Glomerular endothelial cell (primary cell): ENCODE results near the gene DNAJB13. TPM values are rescaled to one million over a fixed set of nuclear protein-coding genes. Genes with fewer than 3 reads are reported as not detected.
"Not testable (repeated sequence)": the region's sequence is repeated elsewhere in the genome, so short reads cannot be mapped to it uniquely, and the experiment has no call there.

Source experiments
- DNase-seq: peaks from one replicate; pipeline ENCODE4 v3.0.0-alpha.2; 2011; ENCODE audit warnings: low read depth, low spot score; ENCODE audit errors: extremely low read depth
- total RNA-seq: library from RNA; depleted of rRNA; stranded (reverse); fragments of >200 nt; gene quantifications from 2 replicates; pipeline ENCODE4 v1.2.3, GENCODE V29; 2015

The DNAJB13 gene
- total RNA-seq, 1 donor from 2014 or later = not detected

- DNase-seq = no peak
These were observed 25.8 kb downstream of the DNAJB13 start for GRCh38 chr11:73976451-73977151.

DNA sequence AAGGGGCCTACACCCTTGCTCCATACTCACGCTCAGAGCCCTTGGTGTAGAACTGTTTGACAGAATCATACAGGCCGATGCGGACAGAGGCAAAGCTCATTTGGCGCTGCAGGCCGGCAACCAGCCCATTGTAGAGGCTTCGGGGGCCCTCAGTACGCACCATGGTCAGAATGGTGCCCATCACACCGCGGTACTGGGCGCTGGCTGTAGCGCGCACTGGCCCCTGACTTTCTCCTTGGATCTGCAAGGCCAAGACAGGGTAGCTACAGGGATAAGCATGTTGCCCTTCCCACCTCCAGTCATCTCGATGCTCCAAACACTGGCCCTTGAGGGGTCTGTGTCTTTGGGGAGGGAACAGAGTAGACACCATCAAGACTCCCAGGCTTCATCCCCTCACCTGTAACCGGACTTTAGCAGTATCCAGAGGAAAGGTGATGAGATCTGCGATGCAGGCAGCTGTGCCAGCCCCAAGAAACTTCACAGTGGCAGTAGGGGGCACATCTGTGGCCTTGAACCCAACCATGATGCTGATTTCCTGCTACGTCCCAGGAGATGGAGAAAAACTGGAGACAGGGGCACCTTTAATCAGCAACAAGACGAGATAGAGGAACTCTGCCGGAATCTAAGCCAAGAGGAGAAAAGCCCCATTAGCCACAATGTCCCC is 27.2 kb downstream of the DNAJB13 start:
- DNase-seq = no peak

DNA sequence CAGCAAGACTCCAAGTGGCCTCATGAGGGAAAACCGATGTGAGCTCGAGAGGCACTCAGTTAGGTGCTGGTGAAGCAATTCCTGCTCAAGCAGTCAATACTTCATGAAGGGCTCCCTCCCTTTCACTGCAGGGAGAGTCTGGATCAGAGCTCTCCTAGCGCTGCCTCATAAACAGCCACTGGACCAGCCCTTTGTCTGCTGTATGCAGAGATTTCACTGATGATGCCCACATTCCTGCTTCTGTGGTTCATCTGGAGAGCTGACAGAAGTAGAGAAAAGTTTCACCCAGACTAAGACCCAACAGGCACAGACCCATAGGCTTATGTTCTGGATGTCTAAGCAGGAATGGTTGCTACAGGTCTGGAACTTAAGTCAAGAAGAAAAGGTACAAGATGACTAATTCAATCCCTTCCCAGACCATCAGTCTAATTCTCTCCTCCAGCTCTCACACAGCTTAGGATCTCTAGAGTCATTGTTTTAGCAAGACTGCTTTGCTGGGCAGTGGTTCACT is 27.8 kb downstream of the DNAJB13 start:
- DNase-seq = no peak

DNA sequence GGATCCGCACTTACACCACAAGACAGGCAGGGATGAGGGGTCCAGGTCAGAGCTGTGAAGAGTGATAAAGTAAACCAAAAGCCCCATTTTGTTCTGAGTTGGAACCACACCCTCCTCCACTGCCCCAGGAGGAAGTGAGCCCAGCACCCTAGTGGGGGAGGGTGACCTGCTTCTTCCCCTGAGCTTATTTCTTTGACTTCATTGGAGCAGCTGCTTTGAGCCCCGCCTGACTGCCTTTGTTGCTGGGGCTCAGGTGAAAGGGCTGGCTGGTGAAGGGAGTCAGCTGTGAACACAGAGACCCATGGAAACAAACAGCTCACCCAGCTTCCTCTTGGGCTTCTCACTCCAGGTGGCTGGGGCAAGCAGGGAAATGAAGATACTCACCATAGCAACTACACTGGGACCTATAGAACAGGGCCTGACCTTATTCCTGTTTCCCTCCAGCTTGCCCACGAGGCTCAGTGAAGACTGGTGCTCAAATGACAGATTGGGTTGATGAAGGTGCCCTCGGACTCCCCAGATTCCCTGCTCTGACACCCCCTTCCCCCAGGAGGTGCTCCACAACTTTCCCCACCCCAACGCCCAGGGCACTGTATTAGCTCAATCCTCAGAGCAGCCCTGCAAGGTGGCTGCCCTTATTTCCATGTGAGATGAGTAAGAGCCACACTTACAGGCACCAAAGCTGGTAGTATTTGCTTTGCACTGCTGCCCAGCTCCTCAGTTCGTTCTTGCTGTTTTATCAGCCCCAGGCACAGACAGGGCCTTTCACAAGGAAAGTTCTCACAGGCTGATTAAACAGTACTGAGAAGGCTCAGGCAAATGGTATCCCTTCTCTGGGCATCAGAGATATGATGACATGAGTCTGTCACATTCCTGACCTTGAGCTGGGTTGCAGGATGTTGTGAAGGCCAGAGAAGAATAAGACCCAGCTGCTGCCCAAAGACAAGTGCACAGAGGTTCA is 29.5 kb downstream of the DNAJB13 start:
- DNase-seq = no peak

GRCh38 chr11:73981051-73981805 is 30.4 kb downstream of the DNAJB13 start:
- DNase-seq = no peak

GRCh38 chr11:73982595-73982989 is 31.8 kb downstream of the DNAJB13 start, which contains the start of gene UCP2:
Gene UCP2 (minus strand): TSS chr11:73982843. CDS start chr11:73978378, 4,465 bp downstream.
- no peak for DNase-seq

DNA sequence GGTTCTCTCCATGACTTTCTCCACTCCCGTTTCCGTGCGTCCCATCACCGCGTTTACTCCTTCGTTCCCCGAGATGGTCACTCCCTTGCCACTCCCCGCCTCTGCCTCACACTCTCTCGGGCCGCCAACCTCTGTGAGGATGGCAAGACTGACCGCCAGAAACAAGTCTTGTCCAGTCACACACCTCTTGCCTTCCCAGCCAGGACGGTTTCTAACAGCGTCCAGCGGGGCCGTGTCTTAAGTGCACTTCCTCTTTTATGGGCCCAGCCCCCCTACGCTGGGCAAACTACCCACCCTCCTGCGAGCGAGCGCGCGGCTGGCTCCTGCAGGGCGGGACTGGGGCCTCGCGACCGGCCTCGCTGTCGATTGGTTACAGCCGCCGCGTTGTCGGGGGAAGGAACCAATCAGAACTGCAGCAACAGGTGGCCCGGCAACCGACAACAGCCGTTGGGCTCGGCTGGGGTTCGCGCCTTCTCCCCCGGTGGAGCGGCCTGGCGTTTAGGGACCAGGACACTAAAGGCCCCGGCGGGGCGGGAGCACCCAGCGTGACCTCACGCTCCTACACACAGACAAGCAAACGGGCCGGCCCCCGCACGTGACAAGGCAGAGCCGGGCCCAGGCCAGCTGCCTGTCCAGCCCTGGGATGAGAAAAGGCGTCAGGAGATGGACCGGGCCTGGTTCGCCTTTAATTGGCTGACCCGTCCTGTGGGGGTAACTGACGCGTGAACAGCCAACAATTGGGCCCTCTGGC is 32.3 kb downstream of the DNAJB13 start:
- DNase-seq = no peak

DNA sequence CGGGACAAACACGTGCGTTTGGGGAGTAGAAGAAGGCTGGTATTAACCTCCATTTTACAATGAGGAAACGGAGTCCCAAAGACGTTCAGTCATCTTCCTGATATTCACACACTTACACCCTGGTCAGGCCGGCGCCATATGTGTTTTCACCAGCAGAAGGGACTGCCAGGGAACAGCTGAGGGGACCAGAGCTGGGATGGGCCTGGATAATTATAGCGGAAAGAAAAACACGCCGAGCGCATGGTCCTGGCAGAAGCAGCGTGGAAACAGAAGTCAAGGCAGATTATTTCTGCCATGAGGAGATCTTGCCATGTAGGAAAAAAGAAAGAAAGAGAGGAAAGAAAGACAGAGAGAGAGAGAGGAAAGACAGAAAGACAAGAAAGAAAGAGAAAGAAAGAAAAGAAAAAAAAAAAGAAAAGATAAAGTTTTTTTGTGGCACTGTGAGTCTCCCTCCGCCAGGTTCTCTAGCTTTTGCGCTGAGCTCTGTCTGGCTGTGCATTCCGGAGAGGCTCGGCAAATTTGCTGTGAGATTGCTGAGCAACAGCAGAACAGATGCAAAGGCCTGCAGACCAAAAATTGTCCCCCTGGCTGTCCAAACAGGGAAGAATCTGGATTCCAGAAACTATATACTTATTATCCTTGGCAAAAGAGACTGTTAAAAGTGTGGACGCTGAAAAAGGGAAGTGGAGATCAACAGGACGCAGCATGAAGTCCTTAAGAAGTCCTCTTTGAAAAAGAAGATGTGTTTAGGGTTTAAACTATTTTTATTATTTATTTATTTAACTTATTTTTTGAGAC is 33.1 kb downstream of the DNAJB13 start:
- no peak for DNase-seq

DNA sequence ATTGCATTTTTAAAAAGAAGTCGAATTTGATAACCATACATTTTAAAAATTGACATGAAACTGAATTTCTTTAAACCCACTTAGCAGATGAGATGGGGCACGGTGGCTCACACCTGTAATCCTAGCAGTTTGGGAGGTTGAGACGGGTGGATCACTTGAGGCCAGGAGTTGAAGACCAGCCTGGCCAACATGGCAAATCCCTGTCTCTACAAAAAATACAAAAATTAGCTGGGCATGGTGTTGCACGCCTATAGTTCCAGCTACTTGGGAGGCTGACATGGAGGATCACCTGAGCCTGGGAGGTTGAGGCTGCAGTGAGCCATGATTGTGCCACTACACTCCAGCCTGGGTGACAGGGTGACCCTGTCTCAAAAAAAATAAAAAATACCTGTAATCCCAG is 34.8 kb downstream of the DNAJB13 start:
- not testable (repeated sequence) for DNase-seq

DNA sequence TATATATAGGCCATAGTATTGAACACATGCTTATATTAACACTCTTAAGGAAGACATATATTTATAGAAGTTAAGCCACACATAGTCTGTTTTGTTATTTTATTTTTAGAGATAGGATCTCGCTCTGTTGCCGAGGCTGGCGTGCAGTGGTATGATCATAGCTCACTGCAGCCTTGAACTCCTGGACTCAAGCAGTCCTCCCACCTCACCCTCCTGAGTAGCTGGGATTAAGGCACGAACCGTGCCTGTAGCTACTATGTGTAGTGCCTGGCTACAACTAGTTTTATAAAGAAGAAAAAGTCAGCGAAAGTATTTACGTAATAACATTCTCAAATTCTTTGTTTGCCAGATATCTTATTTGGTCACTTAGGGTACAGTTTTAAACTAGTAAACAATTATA is 37.4 kb downstream of the DNAJB13 start:
- no peak for DNase-seq

DNA sequence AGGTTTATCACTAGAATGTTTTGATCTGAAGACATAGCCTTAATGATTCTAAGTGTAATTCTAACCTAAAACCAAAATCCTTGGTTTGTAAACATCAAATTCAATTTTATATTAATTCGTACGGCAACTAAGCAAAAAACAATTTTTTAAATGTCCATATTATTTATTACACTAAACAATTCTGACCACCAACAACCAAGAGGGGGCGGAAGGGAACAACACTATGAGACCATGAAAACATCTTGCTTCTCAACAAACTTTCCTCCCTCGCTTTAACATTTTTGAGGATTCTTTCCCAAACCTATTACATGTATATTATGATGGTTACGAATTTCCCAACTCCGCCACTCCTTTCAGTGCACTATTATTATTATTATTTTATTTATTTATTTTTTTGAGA is 38.3 kb downstream of the DNAJB13 start:
- DNase-seq = no peak

- no peak for DNase-seq
These were observed 39.9 kb downstream of the DNAJB13 start for GRCh38 chr11:73990730-73991129.

- no peak for DNase-seq
These were observed 40.7 kb downstream of the DNAJB13 start for GRCh38 chr11:73991471-73992006.

DNA sequence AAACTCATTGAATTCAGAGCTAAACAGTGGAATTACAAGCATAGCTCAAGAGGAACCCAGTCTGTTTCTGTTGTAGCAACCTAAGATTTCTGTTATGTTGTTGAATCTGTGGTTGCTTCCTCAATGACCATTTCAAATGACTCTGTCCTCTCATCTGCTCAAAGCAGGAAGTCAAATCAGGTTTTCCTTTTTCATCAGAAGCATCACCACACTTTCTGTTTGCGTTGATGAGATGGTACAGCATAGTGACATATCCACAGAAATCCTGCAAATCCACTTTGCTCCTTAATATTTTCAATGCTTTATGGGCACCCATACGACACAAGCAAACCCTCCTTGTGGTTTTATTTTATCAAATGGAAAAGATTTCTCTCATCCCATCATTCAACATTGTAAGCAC is 44.4 kb downstream of the DNAJB13 start:
- no peak for DNase-seq

DNA sequence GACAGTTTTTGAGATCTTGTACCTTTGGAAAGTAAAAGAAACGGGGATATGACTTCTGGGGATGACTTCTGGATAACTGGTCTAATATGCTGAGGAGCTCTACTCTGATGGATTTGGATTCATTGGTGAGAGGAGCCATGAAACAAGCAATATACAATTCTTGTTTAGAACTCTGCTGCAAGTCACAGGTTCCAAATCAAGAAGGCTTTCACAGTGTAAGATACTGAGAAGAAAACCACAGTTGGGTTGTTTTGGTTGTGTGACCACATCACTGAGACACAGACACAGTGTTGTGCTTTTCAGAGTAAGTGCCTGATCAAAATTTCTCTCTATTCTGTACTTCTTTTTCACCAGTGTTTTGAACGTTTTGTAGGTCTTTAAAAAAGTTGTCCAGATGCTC is 44.9 kb downstream of the DNAJB13 start:
- DNase-seq = no peak

DNA sequence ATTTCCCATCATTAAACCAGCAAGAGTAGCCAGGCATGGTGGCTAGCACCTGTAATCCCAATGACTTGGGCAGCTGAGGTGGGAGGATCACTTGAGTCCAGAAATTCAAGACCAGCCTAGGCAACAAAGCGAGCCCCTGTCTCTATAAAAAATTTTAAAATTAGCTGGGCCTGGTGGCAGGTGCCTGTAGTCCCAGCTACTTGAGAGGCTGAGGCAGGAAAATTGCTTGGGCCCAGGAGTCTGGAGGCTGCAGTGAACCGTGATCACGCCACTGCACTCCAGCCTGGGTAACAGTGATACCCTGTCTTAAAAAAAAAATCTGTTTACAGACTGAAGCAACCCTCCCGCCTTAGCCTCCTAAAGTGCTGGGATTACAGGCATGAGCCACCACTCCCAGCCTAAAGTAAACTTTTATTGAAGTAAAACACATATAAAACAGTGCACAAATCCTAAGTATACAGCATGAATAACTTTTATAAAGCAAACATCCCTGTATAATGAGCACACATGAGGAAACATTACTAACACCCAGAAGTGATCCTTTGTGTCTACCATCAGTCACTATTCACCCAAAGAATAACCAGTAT is 45.4 kb downstream of the DNAJB13 start:
- DNase-seq = no peak

- DNase-seq = no peak
These were observed 46.4 kb downstream of the DNAJB13 start for GRCh38 chr11:73997120-73997770.
